HEK293 (cell line): ENCODE data around the gene MAPK11.

ENCODE experiments used
- CTCF ChIA-PET: fragments of 350-600 bp; formaldehyde crosslinking; extraction: SDS; loops from one replicate; lab custom pipeline; 2021; ENCODE audit warnings: antibody characterized with exemption; lab: Yijun Ruan, JAX
- POLR2A ChIA-PET: fragments of 300-600 bp; formaldehyde crosslinking; extraction: SDS; loops from one replicate; lab custom pipeline; 2020; ENCODE audit warnings: antibody characterized with exemption, inconsistent platforms; lab: Yijun Ruan, JAX
- H3K27ac ChIP-seq: fragments of 200-500 bp; sonication (Bioruptor generic); 2 replicates; pipeline ENCODE4 v1.5.1; 2014; ENCODE audit warnings: low read depth, low read length, control low read depth, inconsistent platforms; ENCODE audit errors: extremely low read depth
- H3K36me3 ChIP-seq, 2 experiments: fragments of 200-500 bp in 1 of 2; sonication (Bioruptor generic) in 1 of 2; 1 replicate in 1 of 2; 2 replicates in 1 of 2; pipeline ENCODE4 v1.5.1; 2014 to 2017; ENCODE audit warnings: inconsistent platforms in 2 of 2, low read length in 2 of 2; ENCODE audit not compliant: control insufficient read depth in 2 of 2, insufficient read depth in 1 of 2
- H3K4me1 ChIP-seq: fragments of 200-500 bp; sonication (Bioruptor generic); 2 replicates; pipeline ENCODE4 v1.5.1; 2014; ENCODE audit warnings: mild to moderate bottlenecking, low read length, inconsistent platforms; ENCODE audit not compliant: control insufficient read depth, insufficient read depth
- H3K4me3 ChIP-seq: 2 replicates; pipeline ENCODE4 v1.5.1; 2011; ENCODE audit warnings: low read depth, mild to moderate bottlenecking, control low read depth, low read length, moderate library complexity
- H3K9me3 ChIP-seq: fragments of 200-500 bp; sonication (Bioruptor generic); 2 replicates; pipeline ENCODE4 v1.5.1; 2014; ENCODE audit warnings: low read depth, low read length, inconsistent platforms; ENCODE audit not compliant: control insufficient read depth, insufficient read depth
- CTCF ChIP-seq: fragments of 450-650 bp; formaldehyde crosslinking; IDR thresholded peaks from 2 replicates; pipeline ENCODE4 v1.5.1; 2016; ENCODE audit warnings: missing biosample characterization, missing genetic modification characterization
- EGR2 ChIP-seq: fragments of 450-650 bp; formaldehyde crosslinking; IDR thresholded peaks from 2 replicates; pipeline ENCODE4 v1.5.1; 2016; ENCODE audit warnings: low read depth, missing biosample characterization, missing genetic modification characterization
- GLIS2 ChIP-seq: fragments of 450-650 bp; formaldehyde crosslinking; IDR thresholded peaks from 2 replicates; pipeline ENCODE4 v1.5.1; 2016; ENCODE audit warnings: missing biosample characterization, missing genetic modification characterization
- HIC1 ChIP-seq: fragments of 450-650 bp; formaldehyde crosslinking; IDR thresholded peaks from 2 replicates; pipeline ENCODE4 v1.5.1; 2016; ENCODE audit warnings: missing biosample characterization, missing genetic modification characterization
- KLF8 ChIP-seq: fragments of 450-650 bp; formaldehyde crosslinking; IDR thresholded peaks from 2 replicates; pipeline ENCODE4 v1.5.1; 2016; ENCODE audit warnings: missing biosample characterization, missing genetic modification characterization
- MYNN ChIP-seq: fragments of 450-650 bp; formaldehyde crosslinking; IDR thresholded peaks from 2 replicates; pipeline ENCODE4 v1.5.1; 2016; ENCODE audit warnings: missing biosample characterization, missing genetic modification characterization, borderline replicate concordance
- PRDM10 ChIP-seq: fragments of 450-650 bp; formaldehyde crosslinking; IDR thresholded peaks from 2 replicates; pipeline ENCODE4 v1.5.1; 2016; ENCODE audit warnings: missing biosample characterization, missing genetic modification characterization
- ZBTB10 ChIP-seq: fragments of 450-650 bp; formaldehyde crosslinking; IDR thresholded peaks from 2 replicates; pipeline ENCODE4 v1.5.1; 2016; ENCODE audit warnings: missing biosample characterization, missing genetic modification characterization
- ZNF169 ChIP-seq: fragments of 450-650 bp; formaldehyde crosslinking; IDR thresholded peaks from 2 replicates; pipeline ENCODE4 v1.5.1; 2016; ENCODE audit warnings: missing biosample characterization, missing genetic modification characterization
- ZNF211 ChIP-seq: fragments of 450-650 bp; formaldehyde crosslinking; IDR thresholded peaks from 2 replicates; pipeline ENCODE4 v1.5.1; 2016; ENCODE audit warnings: low read depth, missing biosample characterization, missing genetic modification characterization
- ZNF274 ChIP-seq, 2 experiments: fragments of 200-500 bp in 1 of 2; fragments of 450-650 bp in 1 of 2; sonication (Bioruptor generic) in 1 of 2; formaldehyde crosslinking in 1 of 2; IDR thresholded peaks; 2 replicates each; pipeline versions ENCODE4 v1.5.1 to v1.6.1; 2014 to 2016; ENCODE audit warnings: borderline replicate concordance in 1 of 2, inconsistent platforms in 1 of 2, low read length in 1 of 2, missing biosample characterization in 1 of 2, missing genetic modification characterization in 1 of 2
- ZNF394 ChIP-seq: fragments of 450-650 bp; formaldehyde crosslinking; IDR thresholded peaks from 2 replicates; pipeline ENCODE4 v1.5.1; 2016; ENCODE audit warnings: missing biosample characterization, missing genetic modification characterization, mild to moderate bottlenecking, moderate library complexity, borderline replicate concordance
- ZNF623 ChIP-seq: fragments of 450-650 bp; formaldehyde crosslinking; IDR thresholded peaks from 2 replicates; pipeline ENCODE4 v1.5.1; 2016; ENCODE audit warnings: missing biosample characterization, missing genetic modification characterization
- ZNF624 ChIP-seq: fragments of 450-650 bp; formaldehyde crosslinking; IDR thresholded peaks from 2 replicates; pipeline ENCODE4 v1.5.1; 2017; ENCODE audit warnings: missing biosample characterization, missing genetic modification characterization
- ZNF785 ChIP-seq: fragments of 450-650 bp; formaldehyde crosslinking; IDR thresholded peaks from 2 replicates; pipeline ENCODE4 v1.5.1; 2016; ENCODE audit warnings: missing biosample characterization, missing genetic modification characterization

The MAPK11 gene

GRCh38 chr22:50217543-50218152, 52.5 kb downstream of the MAPK11 start:
- ChIA-PET CTCF (interaction anchor here (0.8 kb wide), 1 partner anchor 23 kb away, joined by 3 read pairs; no protein-coding TSS in a partner anchor), POLR2A (no interaction called here)
- Histone ChIP-seq H3K9me3 (no peaks in the 10 kb centered on the region), H3K36me3 (peaks cover 25 to 98% of the 10 kb centered on the region in 2 experiments), H3K4me1 (peaks cover 2% of the 10 kb centered on the region; the same call in 1 of the 2 replicates), H3K27ac (no peak overlapping the region), H3K4me3 (no peak overlapping the region)
- TF ChIP-seq ZNF169: no peak
- no peak for TF ChIP-seq CTCF
- peak; percentile 38; the same call in 1 of the 2 replicates for TF ChIP-seq GLIS2
- TF ChIP-seq ZBTB10 (tag by site-specific recombination): peak; percentile 72

GRCh38 chr22:50216684-50217520, 53.3 kb downstream of the MAPK11 start:
- peaks cover 2% of the 10 kb centered on the region; the same call in 1 of the 2 replicates for H3K4me1 ChIP-seq
- POLR2A ChIA-PET: interaction anchor here (0.6 kb wide), 1 partner anchor 14 kb away, joined by 8 read pairs; no protein-coding TSS in a partner anchor

More at GRCh38 chr22:50216684-50217520, 53.3 kb downstream of the MAPK11 start:
- no peak overlapping the region for H3K4me3 ChIP-seq
- no peak overlapping the region for H3K27ac ChIP-seq
- CTCF ChIA-PET: interaction anchor here (0.5 to 2.4 kb wide), 2 partner anchors 67 to 469 kb away, joined by 3 to 6 read pairs; no protein-coding TSS in a partner anchor
- H3K36me3 ChIP-seq: peaks cover 27 to 98% of the 10 kb centered on the region in 2 experiments
- H3K9me3 ChIP-seq: no peaks in the 10 kb centered on the region
- TF ChIP-seq ZNF623 (tag by site-specific recombination) (no peak), ZNF624 (tag by site-specific recombination) (no peak), ZNF394 (tag by site-specific recombination) (peak; percentile 47; the same call in 1 of the 2 replicates), KLF8 (tag by site-specific recombination) (no peak), PRDM10 (tag by site-specific recombination) (no peak), MYNN (tag by site-specific recombination) (no peak), HIC1 (tag by site-specific recombination) (0 out of 2 replicates have a peak, but pooled peaks have one; percentile 0), EGR2 (tag by site-specific recombination) (no peak), ZNF785 (tag by site-specific recombination) (no peak), ZNF211 (no peak), ZNF274 (IDR thresholded peaks at IDR 0.05; ENCODE audit: low read length) (no peak), ZNF274 (tag by site-specific recombination; IDR thresholded peaks at IDR 0.05; ENCODE audit: borderline replicate concordance) (no peak)
